B cell (primary cell): ENCODE measurements around the gene TIA1. TPM values are rescaled to one million over a fixed set of nuclear protein-coding genes. Genes with fewer than 3 reads are reported as not detected.

Source experiments
- ATAC-seq: fragments of 200-7000 bp; cut with Tn5 transposase; one replicate; pipeline ENCODE4 v1.10.0; 2021; ENCODE audit warnings: low read depth, mild to moderate bottlenecking, moderate number of reproducible peaks, moderate library complexity
- CTCF ChIA-PET: fragments of 350-600 bp; sonication (Branson Sonifier 250); formaldehyde crosslinking; loops from one replicate; lab custom pipeline; 2021; ENCODE audit warnings: antibody characterized with exemption, inconsistent platforms; lab: Charles Lee
- POLR2A ChIA-PET: fragments of 350-600 bp; sonication (Branson Sonifier 250); formaldehyde crosslinking; loops from one replicate; lab custom pipeline; 2021; ENCODE audit warnings: antibody characterized with exemption; lab: Charles Lee
- DNase-seq: peaks from one replicate; pipeline ENCODE4 v3.0.0; 2013
- H2AFZ ChIP-seq: 2 replicates; pipeline ENCODE4 v1.6.1; 2012; ENCODE audit warnings: mild to moderate bottlenecking, low read depth, low read length; ENCODE audit not compliant: insufficient read depth, poor library complexity, severe bottlenecking
- H3K27ac ChIP-seq, 2 donors: 1 replicate in 1 of 2; 2 replicates in 1 of 2; pipeline ENCODE4 v1.5.1; 2012 to 2013; ENCODE audit warnings: low read length in 2 of 2, mild to moderate bottlenecking in 2 of 2, moderate library complexity in 1 of 2
- H3K27me3 ChIP-seq, 4 experiments: fragments of 200-600 bp in 1 of 4; sonication (generic) in 1 of 4; replicated peaks in 1 of 4; 1 replicate in 2 of 4; 2 replicates in 2 of 4; pipeline versions ENCODE4 v1.6.1 to v1.7.0; 2013 to 2016; ENCODE audit warnings: low read length in 3 of 4, mild to moderate bottlenecking in 2 of 4, mixed read lengths in 1 of 4, moderate library complexity in 1 of 4; ENCODE audit not compliant: insufficient read depth in 4 of 4, control insufficient read depth in 3 of 4; ENCODE audit errors: control extremely low read depth in 1 of 4
- H3K36me3 ChIP-seq, 2 experiments: replicated peaks in 1 of 2; 1 replicate in 1 of 2; 2 replicates in 1 of 2; pipeline versions ENCODE4 v1.6.1 to v1.7.1; 2013; ENCODE audit warnings: low read length in 1 of 2; ENCODE audit not compliant: insufficient read depth in 2 of 2, control insufficient read depth in 1 of 2; ENCODE audit errors: control extremely low read depth in 1 of 2, extremely low read depth in 1 of 2
- H3K4me1 ChIP-seq, 2 donors: fragments of 200-600 bp in 1 of 2; sonication (generic) in 1 of 2; 1 replicate in 1 of 2; 2 replicates in 1 of 2; pipeline versions ENCODE4 v1.5.1 to v1.6.1; 2013 to 2017; ENCODE audit warnings: low read length in 2 of 2; ENCODE audit not compliant: control insufficient read depth in 2 of 2, insufficient read depth in 2 of 2
- H3K4me2 ChIP-seq: replicated peaks from 2 replicates; pipeline ENCODE3; 2012; ENCODE audit warnings: mild to moderate bottlenecking, low read depth, low read length; ENCODE audit not compliant: poor library complexity, severe bottlenecking
- H3K4me3 ChIP-seq, 5 experiments: fragments of 200-600 bp in 1 of 5; sonication (generic) in 1 of 5; 1 replicate in 3 of 5; 2 replicates in 2 of 5; pipeline versions ENCODE4 v1.5.1 to v1.7.0; 2011 to 2016; ENCODE audit warnings: low read length in 4 of 5, mild to moderate bottlenecking in 4 of 5, low read depth in 2 of 5, control low read depth in 1 of 5, moderate library complexity in 1 of 5; ENCODE audit not compliant: insufficient read depth in 1 of 5; ENCODE audit errors: control extremely low read depth in 1 of 5, extremely low read depth in 1 of 5
- H3K79me2 ChIP-seq: fragments of 200-600 bp; sonication (generic); one replicate; pipeline ENCODE4 v1.6.0; 2016; ENCODE audit warnings: low read length; ENCODE audit not compliant: control insufficient read depth, insufficient read depth
- H3K9ac ChIP-seq: fragments of 200-600 bp; sonication (generic); 2 replicates; pipeline ENCODE4 v1.6.1; 2017; ENCODE audit warnings: mild to moderate bottlenecking, low read length, moderate library complexity
- H3K9me3 ChIP-seq, 3 donors: one replicate each; pipeline versions ENCODE4 v1.6.1 to v1.7.1; 2013; ENCODE audit warnings: low read length in 2 of 3; ENCODE audit not compliant: control insufficient read depth in 2 of 3, insufficient read depth in 1 of 3; ENCODE audit errors: control extremely low read depth in 1 of 3
- H4K20me1 ChIP-seq: 2 replicates; pipeline ENCODE4 v1.6.0; 2012; ENCODE audit warnings: mild to moderate bottlenecking, low read length; ENCODE audit not compliant: insufficient read depth, control insufficient read depth, poor library complexity, severe bottlenecking
- H3K27ac Mint-ChIP-seq: one replicate; pipeline ENCODE4 v1.8.0; 2021; ENCODE audit warnings: mixed read lengths
- H3K27me3 Mint-ChIP-seq: one replicate; pipeline ENCODE4 v1.8.0; 2021; ENCODE audit warnings: mixed read lengths
- H3K4me1 Mint-ChIP-seq: one replicate; pipeline ENCODE4 v1.8.0; 2021; ENCODE audit warnings: mixed read lengths
- H3K4me3 Mint-ChIP-seq: one replicate; pipeline ENCODE4 v1.8.0; 2021; ENCODE audit warnings: mixed read lengths
- H3K9me3 Mint-ChIP-seq: one replicate; pipeline ENCODE4 v1.8.0; 2022; ENCODE audit warnings: mixed read lengths; ENCODE audit not compliant: insufficient read depth
- CTCF ChIP-seq: fragments of 200-600 bp; IDR thresholded peaks from one replicate; pipeline ENCODE4 v1.8.0; 2022; ENCODE audit warnings: antibody characterized with exemption, mild to moderate bottlenecking
- EZH2 ChIP-seq: IDR thresholded peaks from 2 replicates; pipeline ENCODE4 v1.6.1; 2012; ENCODE audit warnings: borderline replicate concordance, low read depth, mild to moderate bottlenecking, moderate library complexity, low read length; ENCODE audit not compliant: insufficient read depth, poor library complexity, severe bottlenecking
- WGBS: methylation state at CpG from one replicate; pipeline ENCODE4 v1.1.5; 2013; ENCODE audit warnings: missing lambda C conversion rate; ENCODE audit not compliant: insufficient coverage; 5-methylcytosine and 5-hydroxymethylcytosine counted together
- intact Hi-C: fragments of 100-400 bp; cut with micrococcal nuclease; formaldehyde crosslinking; loops from one replicate; pipeline ENCODE4 v1.10.0; 2022
- polyA plus RNA-seq: library from polyadenylated mRNA; depleted of rRNA; stranded (reverse); fragments of >200 nt; gene quantifications from 2 replicates; pipeline ENCODE4 v1.2.3, GENCODE V29; 2012
- total RNA-seq, 2 donors: library from RNA; stranded (reverse); fragments of 120-200 nt in 1 of 2; gene quantifications; 1 replicate in 1 of 2; 2 replicates in 1 of 2; pipeline versions ENCODE4 v1.2.3 to v1.2.4, GENCODE V29; 2013 to 2022

TIA1 gene
- total and polyA plus RNA-seq, 2 donors (not counting 1 experiment from before 2014, with no cell fraction given): 113 to 214 TPM

- H3K9ac ChIP-seq: no peak overlapping the region
Measured at GRCh38 chr2:70212298-70212932, 36.0 kb downstream of the TIA1 start.

More at GRCh38 chr2:70212298-70212932, 36.0 kb downstream of the TIA1 start:
- Histone ChIP-seq H3K9me3 (no peaks in the 10 kb centered on the region), H3K27ac (no peak overlapping the region), H3K4me2 (no peak overlapping the region), H3K4me1 (no peaks in the 10 kb centered on the region), H3K79me2 (no peaks in the 10 kb centered on the region), H4K20me1 (no peaks in the 10 kb centered on the region), H3K27me3 (no peaks in the 10 kb centered on the region), H2AFZ (no peak overlapping the region), H3K36me3 (peaks cover 8 to 34% of the 10 kb centered on the region in 2 experiments), H3K4me3 (no peak overlapping the region)
- intact Hi-C loops: no loop called here
- ChIA-PET POLR2A (interaction anchor here (0.8 kb wide), 1 partner anchor 298 kb away, joined by 4 read pairs; no protein-coding TSS in a partner anchor), CTCF (no interaction called here)
- Mint-ChIP-seq H3K9me3 (no peaks in the 10 kb centered on the region), H3K4me1 (no peaks in the 10 kb centered on the region), H3K27me3 (no peaks in the 10 kb centered on the region), H3K4me3 (no peak overlapping the region), H3K27ac (no peak overlapping the region)
- ATAC-seq: no peak
- no CpG with 5 or more reads among the region's 3 CpGs for WGBS
- TF ChIP-seq EZH2 (no peak), CTCF (no peak)
- DNase-seq: no peak
